HFF-Myc (cell line): ENCODE data around the gene TLE2.

Source experiments
- DNase-seq: peaks from one replicate; pipeline ENCODE4 v3.0.0-alpha.2; 2011; ENCODE audit warnings: low read depth; ENCODE audit errors: extremely low read depth
- H3K4me3 ChIP-seq: replicated peaks from 2 replicates; pipeline ENCODE4 v1.5.1; 2011; ENCODE audit warnings: low read depth, mild to moderate bottlenecking, control low read depth, low read length
- CTCF ChIP-seq: IDR thresholded peaks from 2 replicates; pipeline ENCODE4 v1.5.1; 2012; ENCODE audit warnings: mild to moderate bottlenecking, low read depth, low read length, control low read depth; ENCODE audit errors: missing control alignments

Gene TLE2

GRCh38 chr19:3027981-3028304 is 1.1 kb downstream of the TLE2 start:
- no peak for DNase-seq
- no peak for TF ChIP-seq CTCF
- no peak overlapping the region for H3K4me3 ChIP-seq

GRCh38 chr19:3027292-3027691 is 1.8 kb downstream of the TLE2 start:
- DNase-seq, result no peak
- no peak overlapping the region for H3K4me3 ChIP-seq
- TF ChIP-seq CTCF, result no peak

GRCh38 chr19:3026768-3027167 is 2.3 kb downstream of the TLE2 start:
- TF ChIP-seq CTCF, result no peak
- no peak for DNase-seq
- no peak overlapping the region for H3K4me3 ChIP-seq

GRCh38 chr19:3025549-3025886 is 3.6 kb downstream of the TLE2 start:
- no peak overlapping the region for H3K4me3 ChIP-seq
- no peak for TF ChIP-seq CTCF
- no peak for DNase-seq

GRCh38 chr19:3024870-3025548 is 4.1 kb downstream of the TLE2 start:
- DNase-seq, result no peak
- TF ChIP-seq CTCF, result no peak
- H3K4me3 ChIP-seq, result no peak overlapping the region

- no peak for TF ChIP-seq CTCF
- no peak for DNase-seq
- H3K4me3 ChIP-seq, result no peak overlapping the region
Measured at GRCh38 chr19:3024509-3024869, 4.6 kb downstream of the TLE2 start.

GRCh38 chr19:3020321-3020960 is 8.6 kb downstream of the TLE2 start:
- DNase-seq, result no peak
- no peak overlapping the region for H3K4me3 ChIP-seq
- no peak for TF ChIP-seq CTCF
